ENCODE results near the gene LAYN.

DNA sequence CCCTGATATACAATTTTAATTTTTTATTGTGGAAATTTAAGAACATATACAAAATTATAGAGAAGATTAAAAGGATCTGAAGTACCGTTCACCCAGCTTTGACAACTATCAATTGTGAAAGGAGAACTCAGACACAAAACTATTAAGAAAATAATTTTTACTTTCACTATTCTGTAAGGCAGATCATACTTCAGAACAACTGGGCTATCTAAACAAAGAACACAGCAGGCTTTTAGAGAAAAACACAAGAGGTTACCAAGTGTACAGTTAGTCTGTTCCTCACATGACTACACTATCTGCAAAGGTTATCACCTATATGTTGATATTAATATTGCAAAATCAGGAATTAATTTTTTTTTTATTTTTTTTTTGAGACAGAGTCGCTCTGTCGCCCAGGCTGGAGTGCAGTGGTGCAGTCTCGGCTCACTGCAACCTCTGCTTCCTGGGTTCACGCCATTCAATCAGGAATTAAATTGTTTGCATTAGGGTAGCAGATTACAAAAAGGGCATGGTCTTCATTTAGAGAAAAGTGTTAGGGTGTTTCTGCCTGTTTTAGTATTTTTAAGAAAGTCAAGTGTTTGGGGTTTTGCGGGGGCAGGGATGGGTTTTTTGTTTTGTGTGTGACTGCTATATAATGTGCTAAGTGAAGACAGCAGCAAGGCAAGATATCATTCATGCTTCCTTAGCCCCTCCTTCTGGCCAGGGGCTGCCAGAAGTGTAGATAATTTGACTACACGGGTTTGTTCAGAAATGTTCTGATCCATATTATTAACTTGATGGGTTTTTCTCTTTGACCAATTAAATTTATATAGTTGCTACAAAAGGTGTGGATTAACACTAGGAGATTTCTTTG, 34.1 kb downstream of the LAYN start:
- TF ChIP-seq, protein P1, sequence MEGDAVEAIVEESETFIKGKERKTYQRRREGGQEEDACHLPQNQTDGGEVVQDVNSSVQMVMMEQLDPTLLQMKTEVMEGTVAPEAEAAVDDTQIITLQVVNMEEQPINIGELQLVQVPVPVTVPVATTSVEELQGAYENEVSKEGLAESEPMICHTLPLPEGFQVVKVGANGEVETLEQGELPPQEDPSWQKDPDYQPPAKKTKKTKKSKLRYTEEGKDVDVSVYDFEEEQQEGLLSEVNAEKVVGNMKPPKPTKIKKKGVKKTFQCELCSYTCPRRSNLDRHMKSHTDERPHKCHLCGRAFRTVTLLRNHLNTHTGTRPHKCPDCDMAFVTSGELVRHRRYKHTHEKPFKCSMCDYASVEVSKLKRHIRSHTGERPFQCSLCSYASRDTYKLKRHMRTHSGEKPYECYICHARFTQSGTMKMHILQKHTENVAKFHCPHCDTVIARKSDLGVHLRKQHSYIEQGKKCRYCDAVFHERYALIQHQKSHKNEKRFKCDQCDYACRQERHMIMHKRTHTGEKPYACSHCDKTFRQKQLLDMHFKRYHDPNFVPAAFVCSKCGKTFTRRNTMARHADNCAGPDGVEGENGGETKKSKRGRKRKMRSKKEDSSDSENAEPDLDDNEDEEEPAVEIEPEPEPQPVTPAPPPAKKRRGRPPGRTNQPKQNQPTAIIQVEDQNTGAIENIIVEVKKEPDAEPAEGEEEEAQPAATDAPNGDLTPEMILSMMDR (IDR thresholded peaks at IDR 0.05), result no peak
- no peak for TF ChIP-seq POLR2A (IDR thresholded peaks at IDR 0.05)
